ENCODE data around the gene KCTD15. TPM values are rescaled to one million over a fixed set of nuclear protein-coding genes. Genes with fewer than 3 reads are reported as not detected.

The KCTD15 gene
- total RNA-seq, 1 donor from 2014 or later: 57.3 TPM

DNA sequence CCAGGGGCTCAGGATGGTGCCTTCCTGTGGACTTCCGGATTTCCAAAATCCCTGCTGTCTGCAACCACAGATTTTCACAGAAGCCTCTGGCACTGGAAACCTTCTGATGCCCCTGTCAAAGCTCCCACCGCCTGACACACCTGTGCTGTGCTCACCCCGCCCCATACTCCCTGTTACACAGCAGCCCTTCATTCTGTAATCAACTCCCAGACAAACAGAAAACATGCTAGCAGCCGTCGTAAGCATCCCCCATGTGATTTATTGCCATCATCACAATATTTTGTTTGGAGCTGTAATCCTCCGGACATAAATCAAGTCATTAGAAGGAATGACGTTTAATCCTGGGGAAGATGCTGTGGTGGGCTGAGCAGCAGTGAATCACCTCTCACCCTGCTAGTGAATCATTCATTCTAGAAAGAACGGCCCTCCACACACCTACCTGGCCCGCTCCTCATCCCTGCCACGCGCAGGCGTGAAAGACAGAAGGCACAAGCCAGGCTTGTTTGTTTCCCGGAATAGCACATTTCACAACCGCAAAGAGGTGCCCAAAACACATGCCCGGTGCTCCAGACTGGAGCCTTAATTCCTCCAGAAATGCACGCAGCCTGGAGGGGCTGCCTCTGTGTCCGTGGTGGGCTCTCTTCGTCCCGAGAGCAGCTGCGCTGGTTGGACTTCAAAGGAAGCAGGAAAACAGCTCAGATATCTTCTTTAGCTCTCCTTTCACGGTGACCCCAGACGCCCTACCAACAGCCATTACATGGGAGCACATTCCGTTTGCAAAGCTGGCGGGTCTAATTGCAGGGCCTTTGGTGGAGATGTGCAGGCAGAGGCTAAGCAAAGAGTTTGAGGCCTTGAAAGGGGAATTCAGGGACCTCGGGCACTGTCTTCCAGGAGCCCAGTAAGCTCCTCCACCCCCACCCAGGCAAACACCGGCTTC lies 41.3 kb upstream of the KCTD15 start:
- Histone ChIP-seq H3K27ac (no peak overlapping the region), H3K27me3 (no peaks in the 10 kb centered on the region), H3K4me3 (no peak overlapping the region), H3K4me1 (no peaks in the 10 kb centered on the region), H3K9me3 (no peaks in the 10 kb centered on the region), H3K36me3 (no peaks in the 10 kb centered on the region)
- DNase-seq (ENCODE audit: low spot score in 2 of 2): no peak
- intact Hi-C loops (cut with DNase I): no loop called here
- TF ChIP-seq, protein P1, sequence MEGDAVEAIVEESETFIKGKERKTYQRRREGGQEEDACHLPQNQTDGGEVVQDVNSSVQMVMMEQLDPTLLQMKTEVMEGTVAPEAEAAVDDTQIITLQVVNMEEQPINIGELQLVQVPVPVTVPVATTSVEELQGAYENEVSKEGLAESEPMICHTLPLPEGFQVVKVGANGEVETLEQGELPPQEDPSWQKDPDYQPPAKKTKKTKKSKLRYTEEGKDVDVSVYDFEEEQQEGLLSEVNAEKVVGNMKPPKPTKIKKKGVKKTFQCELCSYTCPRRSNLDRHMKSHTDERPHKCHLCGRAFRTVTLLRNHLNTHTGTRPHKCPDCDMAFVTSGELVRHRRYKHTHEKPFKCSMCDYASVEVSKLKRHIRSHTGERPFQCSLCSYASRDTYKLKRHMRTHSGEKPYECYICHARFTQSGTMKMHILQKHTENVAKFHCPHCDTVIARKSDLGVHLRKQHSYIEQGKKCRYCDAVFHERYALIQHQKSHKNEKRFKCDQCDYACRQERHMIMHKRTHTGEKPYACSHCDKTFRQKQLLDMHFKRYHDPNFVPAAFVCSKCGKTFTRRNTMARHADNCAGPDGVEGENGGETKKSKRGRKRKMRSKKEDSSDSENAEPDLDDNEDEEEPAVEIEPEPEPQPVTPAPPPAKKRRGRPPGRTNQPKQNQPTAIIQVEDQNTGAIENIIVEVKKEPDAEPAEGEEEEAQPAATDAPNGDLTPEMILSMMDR (IDR thresholded peaks at IDR 0.05): no peak

DNA sequence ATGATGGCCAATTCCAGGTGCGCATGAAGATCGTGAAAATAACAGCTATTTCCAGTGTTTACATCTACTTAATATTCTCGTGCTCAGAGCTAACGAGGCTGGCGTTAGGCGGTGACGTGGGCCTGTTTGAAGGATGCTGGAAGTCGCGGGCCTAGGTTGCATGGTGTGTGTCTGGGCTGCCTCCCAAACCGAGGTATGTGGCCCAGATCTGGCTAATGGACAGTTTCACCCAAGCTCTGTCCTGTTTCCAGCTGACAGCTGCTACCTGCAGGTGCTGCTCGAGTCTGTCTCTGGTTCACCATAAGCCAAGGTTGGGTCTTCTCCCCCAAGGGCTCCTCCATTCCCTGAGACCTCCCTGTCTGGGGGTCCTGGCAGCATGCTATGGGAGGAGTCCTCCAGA lies 40.5 kb upstream of the KCTD15 start:
- H3K27me3 ChIP-seq: no peaks in the 10 kb centered on the region
- H3K9me3 ChIP-seq: no peaks in the 10 kb centered on the region
- TF ChIP-seq, protein P1 (IDR thresholded peaks at IDR 0.05): no peak
- H3K4me1 ChIP-seq: no peaks in the 10 kb centered on the region
- no peak overlapping the region for H3K27ac ChIP-seq
- intact Hi-C loops (cut with DNase I): no loop called here
- DNase-seq (ENCODE audit: low spot score in 2 of 2): no peak
- H3K36me3 ChIP-seq: no peaks in the 10 kb centered on the region
- H3K4me3 ChIP-seq: no peak overlapping the region

DNA sequence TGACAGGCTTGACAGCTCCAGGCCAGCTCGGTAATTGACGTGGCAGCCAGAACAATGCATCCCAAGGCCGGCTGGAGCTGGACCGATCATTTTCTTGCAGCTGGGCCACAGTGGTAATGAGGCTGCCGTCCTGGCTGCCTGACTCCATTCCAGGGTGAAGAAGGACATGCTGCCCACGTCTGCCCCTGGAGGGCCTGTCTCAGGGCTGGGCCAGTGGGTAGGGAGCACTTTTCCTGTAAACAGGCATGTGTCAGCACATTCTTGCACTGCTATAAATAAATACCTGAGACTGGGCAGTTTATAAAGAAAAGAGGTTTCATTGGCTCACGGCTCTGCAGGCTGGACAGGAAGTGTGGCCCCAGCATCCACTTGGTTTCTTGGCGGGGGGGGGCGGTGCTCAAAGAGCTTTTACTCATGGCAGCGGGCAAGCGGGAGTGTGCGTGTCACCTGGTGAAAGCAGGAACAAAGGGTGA lies 38.1 kb upstream of the KCTD15 start:
- Histone ChIP-seq H3K4me1 (no peaks in the 10 kb centered on the region), H3K27ac (no peak overlapping the region), H3K9me3 (no peaks in the 10 kb centered on the region), H3K27me3 (no peaks in the 10 kb centered on the region), H3K4me3 (no peak overlapping the region), H3K36me3 (no peaks in the 10 kb centered on the region)
- TF ChIP-seq, protein P1 (IDR thresholded peaks at IDR 0.05): no peak
- intact Hi-C loops (cut with DNase I): no loop called here
- DNase-seq (ENCODE audit: low spot score in 2 of 2): no peak

DNA sequence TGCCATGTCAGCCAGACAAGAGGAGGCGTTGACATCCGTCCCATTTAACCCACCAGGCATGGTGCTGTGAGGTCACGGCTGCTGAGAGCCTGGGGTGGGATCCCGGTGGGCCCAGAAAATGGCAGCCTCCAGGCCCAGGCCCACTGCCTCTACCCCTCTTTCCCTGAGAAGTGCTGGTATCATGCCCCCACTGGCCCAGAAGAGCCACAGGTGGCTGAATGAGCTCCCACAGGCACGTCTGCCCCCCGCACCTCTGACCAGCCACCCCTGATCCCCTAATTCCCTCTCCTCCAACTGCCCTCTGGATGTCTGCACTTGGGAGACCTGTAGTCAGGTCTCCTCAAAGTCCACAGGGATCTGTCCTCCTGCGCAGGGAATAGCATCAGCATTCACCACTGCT lies 37.3 kb upstream of the KCTD15 start:
- DNase-seq (ENCODE audit: low spot score in 2 of 2): no peak
- Histone ChIP-seq H3K4me1 (no peaks in the 10 kb centered on the region), H3K36me3 (no peaks in the 10 kb centered on the region), H3K4me3 (no peak overlapping the region), H3K27ac (no peak overlapping the region), H3K9me3 (no peaks in the 10 kb centered on the region), H3K27me3 (no peaks in the 10 kb centered on the region)
- TF ChIP-seq, protein P1 (IDR thresholded peaks at IDR 0.05): no peak
- intact Hi-C loops (cut with DNase I): no loop called here

DNA sequence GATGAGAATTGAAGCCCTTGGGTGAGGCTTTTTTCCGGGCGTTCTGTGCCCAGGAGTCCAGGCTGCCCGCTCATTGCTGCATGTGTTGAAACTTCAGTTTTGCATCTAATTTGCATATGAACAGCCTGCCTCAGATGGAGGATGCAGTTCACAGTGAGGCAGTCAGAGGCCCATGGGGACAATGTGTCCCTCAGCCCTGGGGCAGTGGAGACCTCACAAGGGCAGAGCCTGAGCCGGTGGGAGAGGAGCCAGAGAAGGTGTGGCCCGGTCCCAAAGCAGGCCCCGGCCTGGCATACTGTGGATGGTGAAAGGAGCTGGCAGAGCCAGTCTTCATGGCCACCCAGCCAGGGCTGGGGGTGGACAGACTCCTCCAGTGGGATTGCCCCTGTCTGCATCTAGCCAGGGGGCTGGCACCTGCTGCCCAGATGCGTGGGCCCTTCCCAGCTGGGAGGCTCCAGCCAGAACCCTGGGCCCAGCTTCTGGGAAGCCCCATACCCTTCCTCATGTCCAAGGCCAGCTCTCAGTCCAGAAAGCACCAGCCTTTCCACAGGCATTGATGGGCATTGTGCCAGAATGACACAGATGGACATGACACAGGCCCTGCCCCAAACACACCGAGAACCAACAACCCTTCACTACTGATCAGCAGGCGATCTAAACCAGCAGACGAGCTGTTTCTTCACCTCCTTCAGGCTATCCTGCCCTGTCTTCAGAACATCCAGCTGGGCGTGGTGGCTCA lies 32.9 kb upstream of the KCTD15 start:
- Histone ChIP-seq H3K36me3 (no peaks in the 10 kb centered on the region), H3K4me3 (no peak overlapping the region), H3K9me3 (no peaks in the 10 kb centered on the region), H3K27me3 (no peaks in the 10 kb centered on the region), H3K4me1 (no peaks in the 10 kb centered on the region), H3K27ac (no peak overlapping the region)
- TF ChIP-seq, protein P1 (IDR thresholded peaks at IDR 0.05): no peak
- no peak for DNase-seq (ENCODE audit: low spot score in 2 of 2)
- intact Hi-C loops (cut with DNase I): no loop called here

All from ascending aorta (tissue), 2 donors.